NCI-H345 treated with DMSO at 0.1 percent for 48 hours (cell line): Measurements from ENCODE around the gene NME5.

Experiments
- DNase-seq: peaks from one replicate; lab custom pipeline; 2025; ENCODE audit not compliant: unreplicated experiment; lab: John Stamatoyannopoulos, UW

NME5 gene

DNA sequence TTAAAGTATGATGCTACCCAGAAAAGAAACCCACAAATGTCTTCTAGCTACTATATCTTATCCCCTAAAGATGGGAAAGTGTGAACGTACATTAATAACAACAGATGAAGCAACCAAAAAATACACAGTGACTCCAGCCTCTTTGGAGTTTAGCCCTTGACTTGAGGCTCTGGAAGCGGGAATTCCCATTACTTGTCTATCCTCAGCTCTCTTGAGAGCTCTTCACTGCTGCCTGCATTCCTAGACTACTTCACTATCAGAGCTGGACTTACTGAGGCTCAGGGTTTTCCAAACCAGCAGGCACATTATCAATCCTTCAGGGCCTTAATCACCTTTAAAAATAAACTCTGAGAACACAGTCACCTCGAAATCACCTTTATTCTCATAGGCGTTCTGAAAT, 1.0 kb upstream of the NME5 start:
- DNase-seq, result no peak

DNA sequence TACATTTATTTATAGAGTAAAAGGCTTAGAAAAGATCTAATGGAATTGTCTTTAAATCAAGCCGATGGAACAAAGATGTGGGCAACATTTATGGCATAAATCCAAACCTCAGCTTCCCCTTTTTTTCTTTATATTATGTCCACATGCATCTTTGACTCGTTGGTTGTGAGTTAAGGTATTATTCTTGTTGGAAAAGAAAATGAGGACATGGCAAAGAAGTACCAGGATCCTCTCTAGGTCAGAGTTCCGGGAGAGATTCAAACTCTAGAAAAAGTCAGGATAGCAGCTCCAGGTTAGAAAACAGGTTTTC, 508 bp upstream of the NME5 start:
- no peak for DNase-seq

DNA sequence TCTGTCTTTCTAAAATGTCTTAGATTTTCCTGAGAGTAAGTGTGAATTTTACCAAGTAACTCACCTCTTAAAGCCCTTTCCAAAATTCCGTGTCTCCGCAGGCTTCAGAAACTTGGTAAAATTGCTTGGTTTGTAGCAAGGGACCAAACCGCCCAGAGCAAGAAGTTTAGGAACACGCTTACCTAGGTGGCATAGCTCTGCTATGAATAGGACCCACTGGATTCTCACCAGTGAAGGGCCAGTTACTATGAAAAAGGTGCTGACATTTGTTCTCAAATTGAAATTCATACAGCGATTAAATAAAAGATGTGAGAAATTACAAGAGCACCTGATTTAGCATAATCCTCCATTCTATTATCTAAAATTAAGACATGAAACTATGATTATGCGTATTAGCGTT, 6.7 kb downstream of the NME5 start:
- DNase-seq, result no peak

DNA sequence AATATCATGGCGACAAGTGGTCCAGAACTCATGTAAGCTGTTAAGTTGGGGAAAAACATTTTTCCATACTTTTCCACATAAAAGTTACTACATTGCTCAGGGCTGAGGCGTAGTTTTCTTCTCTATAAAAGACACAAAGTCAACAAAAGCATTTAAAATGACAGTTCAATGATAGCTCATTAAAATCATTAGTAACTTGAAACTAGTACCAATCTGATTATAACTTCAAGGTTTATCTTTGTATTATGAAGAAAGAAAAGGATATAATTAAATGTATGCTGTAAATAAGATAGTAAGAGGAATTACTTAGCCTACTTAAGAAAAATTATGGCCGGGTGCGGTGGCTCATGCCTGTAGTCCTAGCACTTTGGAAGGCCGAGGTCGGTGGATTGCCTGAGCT, 9.9 kb downstream of the NME5 start:
- no peak for DNase-seq

DNA sequence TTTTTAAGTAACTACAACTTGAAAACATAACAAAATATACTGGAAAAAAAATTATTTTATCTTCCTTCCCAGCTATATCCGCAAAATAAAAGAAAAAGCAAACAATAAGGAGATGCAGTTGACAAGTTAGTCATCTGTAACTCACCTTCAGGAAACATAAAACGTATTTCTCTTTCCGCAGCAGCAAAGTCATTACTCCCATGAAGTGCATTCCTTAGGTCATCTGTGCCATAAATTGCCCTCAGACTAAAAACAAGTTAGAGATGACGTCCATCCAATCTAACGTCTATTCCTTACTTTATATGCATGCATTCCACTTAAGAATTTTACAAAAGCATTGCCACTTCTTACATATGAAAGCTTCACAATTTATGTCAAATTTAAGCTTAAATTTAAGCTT, 10.9 kb downstream of the NME5 start:
- no peak for DNase-seq

DNA sequence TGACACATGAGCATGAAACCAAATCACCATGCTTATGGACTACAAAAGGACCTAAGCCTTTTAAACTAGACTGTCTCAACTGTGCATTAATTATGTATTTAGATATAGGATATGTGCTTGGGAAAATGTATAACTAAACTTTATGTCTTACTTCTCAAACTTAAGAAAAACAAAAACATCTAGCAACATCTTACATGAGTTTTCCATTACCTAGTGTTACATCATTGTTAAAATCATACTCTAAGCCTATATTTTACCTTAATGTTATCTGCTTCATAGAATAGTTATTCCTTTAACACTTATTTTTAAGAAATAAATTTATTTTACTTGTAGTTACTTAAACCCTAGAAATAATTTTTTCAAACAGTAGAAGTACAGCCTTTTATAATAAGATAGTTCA, 24.0 kb downstream of the NME5 start:
- no peak for DNase-seq

DNA sequence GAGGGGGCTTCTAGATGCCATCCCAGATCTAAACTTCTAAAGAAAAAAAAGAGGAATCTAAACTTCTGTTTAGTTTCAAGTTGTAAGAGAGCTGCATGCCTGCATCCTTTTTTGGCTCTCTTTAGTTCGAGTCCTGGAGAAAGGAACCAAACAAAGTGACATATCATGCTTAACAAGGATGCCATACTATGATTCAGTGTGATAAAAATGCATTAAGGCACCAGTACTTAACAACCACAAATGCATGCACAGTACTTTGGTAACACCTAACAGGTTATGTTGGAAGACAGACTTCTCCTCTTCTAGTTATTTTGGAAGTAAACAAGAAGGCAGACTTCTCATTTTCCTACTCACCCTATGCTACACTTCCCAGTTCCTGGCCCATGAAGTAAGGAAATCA, 27.3 kb downstream of the NME5 start:
- no peak for DNase-seq

DNA sequence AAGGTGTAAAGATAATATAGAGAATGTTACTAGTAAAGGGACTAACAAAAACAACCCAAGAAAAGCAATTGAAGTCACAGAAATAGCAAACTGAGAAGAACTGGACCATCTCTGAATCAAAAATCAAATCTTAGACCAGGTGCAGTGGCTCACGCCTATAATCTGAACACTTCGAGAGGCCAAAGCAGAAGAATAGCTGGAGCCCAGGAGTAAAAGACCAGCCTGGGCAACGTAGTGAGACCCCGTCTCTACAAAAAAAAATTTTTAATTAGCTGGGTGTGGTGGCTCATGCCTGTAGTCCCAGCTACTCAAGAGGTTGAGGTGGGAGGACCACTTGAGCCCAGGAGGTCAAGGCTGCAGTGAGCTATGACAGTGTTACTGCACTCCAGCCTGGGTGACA, 28.0 kb downstream of the NME5 start:
- DNase-seq, result no peak

DNA sequence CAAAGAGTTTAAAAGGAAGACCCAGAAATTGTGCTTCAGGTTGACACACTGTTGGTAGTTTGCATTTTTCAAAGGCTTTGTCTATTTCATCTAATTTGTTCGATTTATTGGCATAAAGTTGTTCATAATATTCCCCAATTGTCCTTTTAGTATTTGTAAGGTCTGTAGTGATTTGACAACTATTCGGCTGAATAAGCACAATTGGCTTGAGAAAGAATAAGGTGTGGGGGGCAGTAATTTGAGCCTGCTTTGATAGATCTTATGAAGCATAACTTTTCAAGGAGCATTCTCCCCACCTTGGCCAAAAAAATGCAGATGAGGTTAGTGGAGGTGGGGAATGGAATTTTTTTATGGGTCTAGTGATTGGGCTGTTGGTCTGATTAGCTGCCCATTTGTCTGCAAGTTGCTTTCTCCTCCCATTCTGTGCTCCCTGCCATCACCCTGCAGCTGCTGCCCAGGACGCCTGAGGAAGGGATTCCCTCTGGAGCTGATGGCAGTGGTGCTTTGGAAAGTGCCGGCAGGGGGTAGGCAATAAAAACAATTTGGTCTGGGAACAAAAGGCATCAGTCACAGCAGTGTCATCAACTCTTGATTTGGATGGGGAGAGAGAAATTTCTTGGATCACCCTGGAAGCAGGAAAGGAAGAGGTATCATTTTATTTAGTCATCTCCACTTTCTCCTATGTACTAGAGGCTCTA, 28.8 kb downstream of the NME5 start:
- DNase-seq, result peak; percentile 61

DNA sequence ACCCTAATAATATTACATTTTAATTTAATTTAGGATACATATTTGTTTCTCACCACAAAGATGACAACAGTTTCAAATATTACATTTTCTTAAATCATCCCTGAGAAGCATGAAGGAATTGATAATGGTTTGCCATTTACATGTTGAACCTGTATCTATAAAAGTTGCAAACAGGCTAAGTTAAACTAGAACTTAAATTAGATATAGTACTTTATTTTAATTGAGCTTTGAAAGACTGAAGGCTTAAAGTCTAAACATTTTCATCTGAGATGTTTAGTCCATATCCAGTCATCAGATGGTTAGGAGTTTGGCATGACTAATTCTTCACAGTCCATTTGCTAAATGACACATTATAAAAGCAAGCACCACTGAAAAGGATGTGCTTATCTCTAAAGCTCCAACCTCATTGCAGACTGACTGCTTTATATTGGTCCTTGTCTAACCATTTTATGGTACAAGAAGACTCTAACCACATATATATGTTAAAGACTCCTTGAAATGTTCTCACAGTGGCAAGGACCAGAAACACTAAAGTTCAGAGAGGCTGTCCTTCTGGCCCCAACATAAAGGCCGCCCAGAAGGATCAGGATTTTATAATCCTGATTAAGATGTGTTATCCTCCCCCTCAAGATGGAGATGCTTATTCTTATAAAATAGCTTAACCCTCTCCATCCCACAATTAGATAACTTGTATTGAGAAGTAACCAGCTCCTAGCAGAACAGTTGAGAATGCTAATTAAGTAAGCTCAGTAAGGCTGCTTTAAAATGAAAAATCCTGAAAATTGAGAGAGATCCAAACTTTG, 29.6 kb downstream of the NME5 start:
- no peak for DNase-seq

DNA sequence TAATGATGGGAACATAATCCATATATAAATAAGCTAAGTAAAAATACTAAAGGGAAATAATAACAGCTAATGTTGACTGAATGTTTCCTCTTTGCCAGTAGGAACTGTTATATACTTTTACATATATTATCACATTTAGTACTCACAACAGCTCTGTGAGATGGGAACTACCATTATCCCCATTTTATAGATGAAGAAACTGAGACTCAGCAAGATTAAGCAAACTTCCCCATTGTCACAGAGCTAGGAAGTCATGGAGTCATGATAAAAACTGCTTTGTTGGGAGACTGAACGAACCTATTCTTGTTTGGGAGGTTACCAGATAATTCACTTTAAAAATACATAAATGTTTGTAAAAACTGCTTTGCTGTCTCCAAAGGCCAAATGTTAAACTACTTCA, 32.0 kb downstream of the NME5 start:
- DNase-seq, result no peak

DNA sequence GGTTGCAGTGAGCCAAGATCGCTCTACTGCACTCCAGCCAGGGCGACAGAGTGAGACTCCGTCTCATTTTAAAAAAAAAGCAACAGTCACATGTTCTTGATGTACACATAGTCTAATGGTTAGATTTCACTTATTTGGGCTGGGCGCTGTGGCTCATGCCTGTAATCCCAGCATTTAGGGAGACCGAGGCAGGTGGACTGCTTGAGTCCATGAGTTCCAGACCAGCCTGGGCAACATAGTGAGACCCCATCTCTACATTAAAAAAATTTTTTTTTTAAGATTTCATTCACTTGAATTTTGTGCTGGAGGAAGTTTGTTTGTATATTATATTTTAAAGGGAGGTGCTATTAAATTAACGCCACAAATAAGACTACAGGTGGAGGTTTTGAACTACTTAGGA, 33.5 kb downstream of the NME5 start:
- no peak for DNase-seq

DNA sequence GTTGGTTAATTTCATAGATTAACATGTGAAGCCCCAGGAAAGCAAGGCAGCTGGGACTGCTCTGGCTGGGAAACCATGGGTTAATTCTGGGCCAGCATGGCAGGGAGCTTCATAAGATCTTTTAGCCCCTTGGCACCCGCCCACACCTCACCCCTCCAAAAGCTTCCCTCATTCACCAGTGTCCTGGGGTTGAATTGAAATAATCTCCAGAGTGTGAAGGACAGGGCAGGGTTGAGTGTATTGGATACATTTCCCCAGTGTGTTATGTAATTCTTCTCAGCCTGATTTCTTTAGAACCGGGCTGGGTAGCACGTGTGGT, 36.0 kb downstream of the NME5 start:
- no peak for DNase-seq

DNA sequence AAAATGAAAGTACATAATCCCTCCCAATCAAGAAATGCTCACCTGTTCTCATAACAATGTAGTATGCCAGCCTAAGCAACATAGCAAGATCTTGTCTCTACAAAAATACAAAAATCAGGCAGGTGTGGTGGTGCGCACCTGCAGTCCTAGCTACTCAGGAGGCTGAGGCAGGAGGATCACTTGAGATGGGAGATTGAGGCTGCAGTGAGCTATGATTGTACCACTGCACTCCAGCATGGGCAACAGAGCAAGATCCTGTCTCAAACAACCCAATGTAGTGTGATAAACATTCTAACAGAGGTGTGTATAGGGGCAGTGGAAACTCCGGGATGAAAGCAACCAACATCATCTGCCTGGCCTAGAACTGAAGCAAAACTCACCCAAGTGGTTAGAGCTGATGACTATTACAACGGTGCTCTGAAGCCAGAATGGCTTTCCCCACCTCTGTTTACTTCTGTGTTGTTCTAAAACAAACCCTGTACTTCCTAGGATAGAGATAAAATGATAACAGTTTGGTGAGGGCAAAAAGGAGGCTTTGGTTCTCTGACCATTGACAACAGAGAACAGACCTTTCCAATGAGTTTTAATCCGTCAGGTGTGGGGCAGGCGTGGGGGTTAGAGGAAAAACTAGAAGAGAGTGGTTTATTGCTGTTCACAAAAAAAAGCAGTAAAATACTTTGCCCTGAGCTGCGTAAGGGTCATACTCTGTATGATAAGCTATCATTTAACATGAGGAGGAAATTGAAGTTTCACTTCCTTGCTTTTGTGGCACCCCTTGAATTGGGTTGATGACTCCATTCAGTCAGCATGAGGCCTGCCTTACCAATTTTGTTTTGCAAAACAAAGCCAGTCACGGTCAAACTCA, 36.5 kb downstream of the NME5 start:
- no peak for DNase-seq

DNA sequence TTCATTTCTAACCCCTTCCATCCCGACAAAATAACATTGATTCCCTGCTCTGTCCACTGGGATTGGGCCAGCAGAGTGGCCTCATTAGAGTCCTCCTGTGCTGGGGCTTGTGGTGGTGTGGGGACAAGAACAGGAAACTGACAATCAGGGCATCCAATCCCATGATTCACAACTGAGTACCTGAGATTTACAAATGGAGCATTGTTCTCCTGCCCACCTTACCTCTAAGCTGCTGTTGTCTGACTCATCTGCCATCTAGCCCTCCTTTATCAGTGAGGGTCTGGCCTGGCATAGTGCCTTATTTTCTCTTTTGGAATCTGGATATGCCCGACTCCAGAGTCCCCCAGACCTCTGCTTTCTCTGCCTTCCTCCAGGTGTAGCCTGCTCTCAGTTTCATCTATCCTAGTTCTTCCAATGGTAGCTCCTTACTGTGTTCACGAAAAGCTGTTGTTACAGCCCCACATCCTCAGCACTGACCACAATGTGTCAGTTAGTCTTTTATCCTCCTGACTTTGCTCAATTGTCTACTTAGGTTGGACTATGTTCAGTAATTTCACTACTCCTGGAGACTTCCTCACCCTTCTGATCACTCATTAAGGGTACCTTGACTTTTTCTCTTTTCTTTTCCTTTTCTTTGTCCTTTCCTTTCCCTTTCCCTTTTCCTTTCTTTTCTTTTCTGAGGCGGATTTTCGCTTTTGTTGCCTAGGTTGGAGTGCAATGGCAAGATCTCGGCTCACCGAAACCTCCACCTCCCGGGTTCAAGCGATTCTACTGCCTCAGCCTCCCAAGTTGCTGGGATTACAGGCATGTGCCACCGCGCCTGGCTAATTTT, 42.0 kb downstream of the NME5 start:
- DNase-seq, result no peak

DNA sequence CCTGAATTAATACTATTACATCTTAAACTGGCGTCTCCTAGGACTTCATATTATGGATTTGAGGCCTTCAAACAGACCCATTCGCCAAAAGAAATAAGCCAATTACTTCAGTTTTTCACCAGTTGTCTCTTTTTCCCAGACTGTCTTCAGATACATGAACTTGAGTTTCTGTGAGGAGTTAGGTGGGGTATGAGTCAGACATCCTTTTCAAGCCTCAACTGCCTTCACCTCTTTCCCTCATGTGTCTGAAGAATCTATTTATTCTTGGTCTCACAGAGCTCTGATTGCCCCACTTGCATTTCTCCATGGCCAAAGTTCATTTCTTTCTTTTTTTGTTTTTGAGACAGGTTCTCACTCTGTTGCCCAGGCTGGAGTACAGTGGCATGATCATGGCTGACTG, 42.9 kb downstream of the NME5 start:
- no peak for DNase-seq

DNA sequence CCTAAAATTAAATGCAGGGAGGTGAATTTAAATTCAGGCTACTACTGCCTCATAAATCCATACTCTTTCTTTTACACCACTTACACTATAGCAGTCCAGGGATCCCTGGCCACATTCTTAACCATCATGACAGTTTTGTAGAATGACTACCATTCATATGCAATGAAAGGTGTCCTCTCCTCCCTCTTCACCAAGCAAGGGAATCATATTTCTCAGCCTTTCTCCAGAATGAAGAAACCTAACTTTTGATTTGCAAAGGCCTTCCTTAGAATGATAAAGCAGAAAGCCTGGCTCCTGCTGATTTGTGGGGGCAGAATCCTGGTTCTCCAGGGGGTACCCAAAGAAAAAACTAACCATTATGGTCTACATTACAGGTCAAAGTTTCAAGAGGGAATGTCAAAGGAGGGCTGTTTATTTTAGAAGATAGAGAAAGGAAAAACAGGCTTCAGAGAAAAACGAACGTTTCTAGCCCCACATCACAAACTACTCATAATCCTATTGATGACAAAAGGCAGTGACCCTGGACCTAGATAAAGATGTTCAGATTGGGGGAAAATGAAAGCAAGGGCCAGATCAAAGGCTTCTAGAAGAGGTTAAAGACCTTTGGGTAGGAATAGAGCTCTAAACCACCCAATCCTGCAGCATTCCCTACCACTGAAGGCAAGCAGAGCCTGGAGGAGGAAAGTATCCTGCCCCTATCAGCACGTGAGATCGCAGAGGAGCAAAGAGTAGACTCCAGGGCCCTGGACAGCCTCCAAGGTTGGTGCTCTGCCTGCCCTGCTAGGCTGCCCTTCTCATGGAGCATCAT, 43.9 kb downstream of the NME5 start:
- DNase-seq, result no peak

DNA sequence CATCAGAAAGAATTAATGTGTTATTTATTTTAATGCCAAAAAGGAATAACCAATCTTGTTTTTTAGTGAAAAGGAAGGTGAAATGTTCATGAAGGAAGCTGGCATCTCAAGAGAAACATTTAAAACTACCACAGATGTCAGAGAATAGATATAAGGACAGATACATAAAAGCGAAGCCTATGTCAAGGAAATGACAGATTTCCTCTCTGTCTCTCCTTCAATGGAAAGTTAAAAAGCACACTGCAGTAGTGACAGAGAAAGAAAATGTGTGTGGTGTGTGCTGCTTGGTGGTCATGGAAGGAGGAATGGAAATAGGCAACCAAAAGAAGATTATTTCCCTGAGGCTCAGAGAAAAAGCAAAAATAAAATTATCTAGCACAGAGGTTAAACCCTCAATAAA, 46.2 kb downstream of the NME5 start:
- DNase-seq, result no peak

DNA sequence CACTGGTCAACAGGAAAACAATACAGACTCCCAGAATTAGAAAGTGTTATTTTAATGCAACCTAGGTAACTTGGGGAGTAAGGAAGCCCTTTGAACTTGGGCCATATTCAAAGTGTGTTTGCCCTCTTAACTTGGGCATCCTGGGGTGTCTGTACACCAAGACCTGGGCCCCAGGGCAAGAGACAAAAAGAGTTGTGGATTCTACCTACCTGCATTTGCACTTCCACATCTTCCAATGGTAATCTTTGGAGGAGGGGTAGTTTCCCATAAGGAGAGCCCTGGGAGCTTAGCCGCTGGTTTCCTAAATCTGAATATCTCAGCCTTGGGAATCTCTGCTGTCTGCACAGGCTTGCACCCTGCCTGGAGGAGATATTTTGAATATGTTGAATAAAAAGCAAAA, 46.9 kb downstream of the NME5 start:
- no peak for DNase-seq

DNA sequence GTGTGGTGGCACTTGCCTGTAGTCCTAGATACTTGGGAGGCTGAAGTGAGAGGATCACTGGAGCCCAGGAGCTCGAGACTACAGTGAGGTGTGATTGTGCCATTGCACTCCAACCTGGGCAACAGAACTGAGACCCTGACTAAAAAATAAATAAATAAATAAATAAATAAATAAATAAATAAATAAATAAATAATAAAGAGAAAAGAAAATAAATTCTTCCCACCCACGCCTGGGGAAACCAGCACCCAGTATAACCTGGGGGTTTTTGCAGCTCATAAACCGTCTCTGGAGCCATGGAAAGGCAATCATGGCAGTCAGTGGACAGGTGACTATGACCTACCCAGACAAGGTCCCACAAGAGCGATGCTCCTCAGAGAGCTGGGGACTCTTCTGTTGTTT, 47.5 kb downstream of the NME5 start:
- no peak for DNase-seq

DNA sequence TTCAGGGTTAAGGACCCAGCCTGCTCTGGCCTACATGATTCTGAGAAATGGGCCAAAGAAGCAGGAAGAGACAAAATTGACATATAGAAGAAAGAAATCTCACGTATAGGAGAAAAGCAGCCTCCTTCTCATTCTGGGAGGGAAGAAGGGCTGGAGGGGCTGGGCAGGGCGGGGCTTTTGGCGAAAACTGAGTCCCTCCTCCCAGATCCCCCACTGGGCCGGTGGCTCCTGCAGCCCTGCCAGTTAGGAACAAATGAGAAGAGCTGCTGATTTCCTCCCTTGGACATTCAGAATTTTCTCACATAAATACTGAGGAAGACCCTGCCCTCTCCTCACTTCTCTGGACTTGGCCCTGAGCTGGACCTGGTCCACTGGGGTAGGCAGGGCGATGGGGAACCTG, 55.5 kb downstream of the NME5 start, which contains the start of gene WNT8A:
Gene WNT8A, plus strand, starts transcription at position 332 of the 400 bp plus-strand sequence. CDS start 95 bp downstream, outside the sequence.
- no peak for DNase-seq
